Measurements from ENCODE around the gene EEFSEC.
A peak's percentile ranks its signal among the peaks of the same experiment; 100 is the strongest.

EEFSEC gene

GRCh38 chr3:128170866-128171516 lies 17.7 kb downstream of the EEFSEC start:
- TF ChIP-seq ZFX (IDR thresholded peaks at IDR 0.05) (no peak), CTCF (conservative IDR thresholded peaks at IDR 0.05) (peak; percentile 99)
- no peak overlapping the region for H3K27ac ChIP-seq

- H3K27ac ChIP-seq, result no peak overlapping the region
- no peak for TF ChIP-seq ZFX (IDR thresholded peaks at IDR 0.05)
Observed at GRCh38 chr3:128173200-128173599, 19.9 kb downstream of the EEFSEC start.

GRCh38 chr3:128173849-128174248 lies 20.6 kb downstream of the EEFSEC start:
- peak overlapping the region; percentile 3; the same call in 1 of the 2 replicates for H3K27ac ChIP-seq
- TF ChIP-seq CTCF (conservative IDR thresholded peaks at IDR 0.05), result no peak
- TF ChIP-seq ZFX (IDR thresholded peaks at IDR 0.05), result no peak

GRCh38 chr3:128174675-128175590 lies 21.7 kb downstream of the EEFSEC start:
- TF ChIP-seq ZFX (IDR thresholded peaks at IDR 0.05) (no peak), CTCF (conservative IDR thresholded peaks at IDR 0.05) (no peak)

GRCh38 chr3:128175768-128176167 lies 22.5 kb downstream of the EEFSEC start:
- peak overlapping the region; percentile 12 for H3K27ac ChIP-seq
- TF ChIP-seq CTCF (conservative IDR thresholded peaks at IDR 0.05) (no peak), ZFX (IDR thresholded peaks at IDR 0.05) (no peak)

More at GRCh38 chr3:128174675-128175590, 21.7 kb downstream of the EEFSEC start:
- H3K27ac ChIP-seq, result peak overlapping the region; percentile 12

GRCh38 chr3:128176276-128176833 lies 23.1 kb downstream of the EEFSEC start:
- TF ChIP-seq ZFX (IDR thresholded peaks at IDR 0.05), result no peak
- no peak for TF ChIP-seq CTCF (conservative IDR thresholded peaks at IDR 0.05)
- H3K27ac ChIP-seq, result no peak overlapping the region

GRCh38 chr3:128177865-128178264 lies 24.6 kb downstream of the EEFSEC start:
- no peak overlapping the region for H3K27ac ChIP-seq
- TF ChIP-seq CTCF (conservative IDR thresholded peaks at IDR 0.05) (no peak), ZFX (IDR thresholded peaks at IDR 0.05) (no peak)
